ENCODE results near the gene RNFT2.

Gene RNFT2

GRCh38 chr12:116839287-116839830 lies 101.2 kb downstream of the RNFT2 start:
- DNase-seq: no peak

DNA sequence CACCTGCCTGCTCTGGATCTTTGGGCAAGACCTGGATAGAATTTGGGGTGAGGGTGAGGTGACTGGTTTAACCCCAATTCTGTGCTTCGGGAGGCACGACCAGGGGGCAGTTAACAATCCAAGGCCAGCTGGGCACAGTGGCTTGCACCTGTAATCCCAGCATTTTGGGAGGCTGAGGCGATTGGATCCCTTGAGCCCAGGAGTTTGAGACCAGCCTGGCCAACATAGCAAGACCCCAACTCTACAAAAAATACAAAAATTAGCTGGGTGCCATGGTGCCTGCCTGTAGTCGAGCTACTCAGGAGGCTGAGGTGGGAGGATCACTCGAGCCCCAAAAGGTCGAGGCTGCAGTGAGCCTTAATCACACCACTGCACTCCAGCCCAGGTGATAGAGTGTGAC lies 105.0 kb downstream of the RNFT2 start:
- DNase-seq: no peak

- DNase-seq: no peak
Measured at GRCh38 chr12:116849216-116849615, 111.1 kb downstream of the RNFT2 start.

- DNase-seq: no peak
Measured at GRCh38 chr12:116852303-116852702, 114.2 kb downstream of the RNFT2 start.

DNA sequence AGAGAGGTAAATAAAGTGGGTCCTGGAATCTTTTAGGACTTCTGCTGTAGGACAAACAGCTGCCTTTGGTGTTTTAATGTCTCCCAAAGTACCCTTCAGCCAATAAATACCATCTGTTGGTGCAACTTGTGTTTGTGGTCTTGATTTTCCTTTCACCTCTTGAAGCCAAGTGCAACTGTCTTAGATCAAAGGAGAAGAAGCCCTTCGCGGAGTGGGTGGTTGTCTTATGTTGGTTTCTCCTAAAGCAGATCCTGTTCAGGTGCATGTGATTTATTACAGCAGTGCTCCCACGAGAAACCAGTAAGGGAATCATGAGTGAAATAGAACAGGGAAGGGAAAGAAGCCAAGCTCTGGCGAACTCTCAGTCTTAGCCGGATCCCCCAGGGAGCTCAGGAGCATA lies 115.4 kb downstream of the RNFT2 start:
- no peak for DNase-seq

- DNase-seq: no peak
Measured at GRCh38 chr12:116855744-116856470, 117.8 kb downstream of the RNFT2 start.

GRCh38 chr12:116856729-116857128 lies 118.6 kb downstream of the RNFT2 start:
- DNase-seq: no peak

- no peak for DNase-seq
Measured at GRCh38 chr12:116859079-116859478, 121.0 kb downstream of the RNFT2 start.

DNA sequence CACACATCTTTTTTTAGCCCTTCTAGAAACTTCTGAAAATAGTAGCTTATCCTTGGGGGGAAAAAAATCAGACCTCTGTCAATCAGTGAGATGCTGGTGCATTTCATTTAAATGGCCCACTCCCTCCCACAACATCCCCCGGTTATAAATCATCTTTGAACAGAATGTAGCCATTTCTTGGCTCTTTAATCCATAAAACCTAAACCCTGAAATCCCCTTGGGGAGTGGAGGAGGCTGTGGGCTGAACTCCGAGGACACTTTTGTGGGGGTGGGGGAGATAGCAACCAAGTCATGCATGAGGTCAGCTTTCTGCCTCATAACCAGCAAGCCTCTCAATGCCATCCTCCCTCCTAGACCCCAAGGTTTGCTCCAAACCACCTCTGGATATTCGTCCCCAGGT lies 122.1 kb downstream of the RNFT2 start:
- DNase-seq: no peak

DNA sequence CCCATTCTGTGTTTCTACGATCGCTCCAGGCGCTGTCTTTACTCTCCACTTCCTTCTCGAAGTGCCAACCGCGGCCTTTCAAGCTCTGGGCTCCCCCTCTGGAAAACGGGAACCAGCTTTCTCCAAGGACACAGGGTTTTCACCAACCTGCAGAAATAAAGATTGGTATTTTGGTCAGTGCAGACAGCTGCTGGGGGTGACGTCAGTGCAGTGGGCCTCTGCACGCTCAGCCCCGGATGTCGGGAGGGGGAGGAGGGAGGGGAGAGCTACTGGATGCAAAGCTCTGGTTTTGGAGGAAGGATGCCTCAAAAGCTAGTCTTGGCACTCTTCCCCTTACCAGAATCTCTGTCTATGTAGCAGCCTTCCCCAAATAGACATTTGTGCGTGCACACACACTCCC lies 123.2 kb downstream of the RNFT2 start:
- peak; percentile 18 for DNase-seq

- no peak for DNase-seq
Measured at GRCh38 chr12:116862167-116862566, 124.1 kb downstream of the RNFT2 start.

GRCh38 chr12:116863275-116863767 lies 125.2 kb downstream of the RNFT2 start:
- DNase-seq: no peak

DNA sequence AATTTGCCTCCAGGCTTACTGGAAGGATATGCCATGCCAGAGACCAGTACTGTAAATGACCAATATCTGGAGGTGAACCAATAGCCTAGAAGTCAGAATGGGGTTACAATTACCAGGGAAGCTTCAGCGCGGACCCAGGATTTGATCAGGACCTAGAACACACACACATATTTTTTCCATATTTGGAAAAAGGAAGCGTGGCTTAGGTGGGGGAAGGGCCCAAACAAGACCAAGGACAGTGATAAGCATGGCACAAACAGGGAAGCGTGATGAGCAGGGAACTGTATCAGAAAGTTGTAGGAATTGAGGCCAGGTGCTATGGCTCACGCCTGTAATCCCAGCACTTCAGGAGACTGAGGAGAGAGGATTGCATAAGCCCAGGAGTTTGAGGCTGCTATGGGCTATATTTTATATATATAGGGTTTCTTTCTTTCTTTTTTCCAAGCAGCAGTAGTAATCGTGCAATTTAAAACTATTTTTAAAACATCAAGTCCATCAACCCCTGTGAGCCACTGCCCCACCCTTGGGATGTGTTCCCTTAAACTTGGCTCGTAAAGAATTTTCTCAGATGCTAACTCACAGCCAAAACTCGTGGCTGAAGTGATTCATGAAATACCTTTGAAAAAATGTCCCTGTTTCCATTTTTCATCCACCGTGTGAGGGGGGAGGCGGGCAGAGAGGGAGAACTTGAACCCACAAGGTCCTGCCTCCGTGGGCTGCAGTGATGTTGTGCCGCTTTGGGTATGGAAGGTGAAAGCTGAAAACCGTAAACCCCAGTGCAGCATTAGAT lies 126.5 kb downstream of the RNFT2 start:
- no peak for DNase-seq

- DNase-seq: no peak
Measured at GRCh38 chr12:116867523-116867922, 129.4 kb downstream of the RNFT2 start.

DNA sequence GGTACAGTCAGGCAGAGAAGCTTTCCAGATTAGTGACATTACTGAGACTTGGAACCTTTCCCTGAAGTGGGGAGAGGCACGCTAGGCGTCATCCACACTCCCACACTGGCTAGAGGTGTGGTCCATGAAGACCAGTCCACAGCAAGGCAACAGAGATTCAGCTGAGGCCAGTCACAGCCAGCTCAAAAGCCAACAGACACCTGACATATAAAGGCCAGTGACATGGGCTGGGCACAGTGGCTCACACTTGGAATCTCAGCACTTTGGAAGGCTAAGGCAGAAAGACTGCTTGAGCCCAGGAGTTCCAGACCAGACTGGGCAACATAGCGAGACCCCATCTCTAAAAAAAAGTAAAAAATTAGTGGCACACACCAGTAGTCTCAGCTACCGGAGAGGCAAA lies 132.2 kb downstream of the RNFT2 start:
- DNase-seq: no peak

- no peak for DNase-seq
Measured at GRCh38 chr12:116874324-116874995, 136.3 kb downstream of the RNFT2 start.

DNA sequence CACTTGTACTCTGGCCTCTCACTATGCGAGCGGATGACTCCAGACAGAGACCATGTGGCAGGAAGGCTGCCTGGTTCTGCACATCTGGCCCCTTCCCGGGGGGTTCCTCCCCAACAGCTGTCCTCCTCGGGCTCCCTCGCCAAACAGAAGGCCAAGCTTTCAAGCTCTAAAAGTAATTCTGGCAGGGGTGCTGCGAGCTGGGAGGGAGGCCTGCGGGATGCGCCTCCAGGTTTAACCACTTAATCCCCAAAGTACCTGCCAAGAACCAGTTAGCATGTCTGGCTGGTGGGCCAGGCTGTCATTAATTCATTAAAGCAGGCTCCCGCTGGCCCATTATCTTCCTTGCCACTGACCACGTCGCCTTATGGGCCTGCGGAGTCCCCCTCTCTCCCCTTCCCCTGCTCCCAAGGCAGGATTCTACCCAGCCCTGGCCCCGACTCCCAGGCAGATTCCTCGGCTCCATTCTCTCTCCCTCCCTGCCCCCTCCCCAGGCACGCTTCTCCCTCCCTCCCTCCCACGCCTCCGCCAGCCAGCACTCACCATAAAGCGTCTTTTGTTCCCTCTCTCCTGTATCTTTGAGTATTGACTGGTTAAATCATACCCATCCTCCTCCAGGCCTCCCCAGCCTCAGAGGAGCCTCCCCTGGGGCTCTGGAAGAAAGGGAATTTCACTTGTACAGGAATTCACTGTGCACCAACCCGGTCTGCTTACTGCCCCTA lies 138.2 kb downstream of the RNFT2 start:
- no peak for DNase-seq

DNA sequence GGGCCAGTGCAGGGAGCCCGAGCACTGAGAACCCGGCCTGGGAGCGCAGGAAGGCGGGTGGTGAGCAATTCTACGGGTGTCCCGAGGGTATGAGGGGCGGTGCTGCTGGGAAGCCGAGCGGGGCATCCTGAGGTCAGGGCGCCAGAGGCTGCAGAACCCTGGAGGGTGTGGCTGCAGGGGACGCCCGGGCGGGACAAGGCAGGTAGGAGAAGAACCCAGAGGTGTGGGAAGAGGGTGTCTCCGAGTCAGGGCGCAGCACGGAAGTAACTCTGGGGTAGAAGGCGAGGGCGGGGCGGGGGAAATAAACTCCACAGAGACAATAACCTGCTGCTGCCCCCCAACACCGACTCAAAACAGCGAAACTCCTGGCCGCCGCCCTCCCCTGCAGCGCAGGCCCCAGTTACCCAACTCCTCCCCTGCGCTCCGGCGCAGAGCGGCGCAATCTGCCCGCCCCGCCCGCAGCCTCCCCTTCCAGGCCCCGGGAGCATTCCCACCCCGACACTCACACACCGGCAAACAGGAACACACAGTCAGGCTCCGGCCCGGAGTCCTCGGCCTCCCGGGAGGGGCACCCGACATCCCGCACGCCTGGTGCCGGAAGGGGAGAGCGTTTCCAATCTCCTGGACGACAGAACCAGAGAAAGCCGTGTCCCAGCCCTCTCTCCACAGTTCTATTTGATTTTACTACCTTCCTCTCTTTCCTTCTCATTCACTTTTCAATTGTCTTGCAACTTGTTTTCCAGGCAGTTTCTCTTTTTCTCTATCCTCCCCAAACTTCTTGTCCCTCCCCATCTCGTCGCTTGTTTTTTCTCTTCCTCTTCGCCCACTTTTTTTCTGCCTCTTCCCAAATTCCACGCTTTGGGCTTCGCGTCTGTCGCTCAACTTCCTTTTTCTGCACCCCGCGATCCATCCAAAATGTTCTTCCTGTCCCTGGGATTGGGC lies 140.7 kb downstream of the RNFT2 start:
- no peak for DNase-seq

GRCh38 chr12:116879509-116880212 lies 141.5 kb downstream of the RNFT2 start:
- no peak for DNase-seq

- DNase-seq: no peak
Measured at GRCh38 chr12:116880213-116880816, 142.2 kb downstream of the RNFT2 start.

Data from activated effector memory CD4-positive, alpha-beta T cell treated with Interleukin-2 at 50 U/mL for 16 hours (primary cell).